ENCODE results near the gene SERINC2.

GRCh38 chr1:31453384-31454079, 40.5 kb downstream of the SERINC2 start:
- no peak for TF ChIP-seq CEBPB (IDR thresholded peaks at IDR 0.05; ENCODE audit: low read depth, low read length)
- TF ChIP-seq ELK1 (IDR thresholded peaks at IDR 0.05; ENCODE audit: borderline replicate concordance, low read depth, low read length) = no peak
- TF ChIP-seq RFX5 (IDR thresholded peaks at IDR 0.05; ENCODE audit: low read depth, low read length) = no peak
- no peak for TF ChIP-seq CTCF (conservative IDR thresholded peaks at IDR 0.05; ENCODE audit: low read depth, low read length)
- no peak for TF ChIP-seq POLR2A (IDR thresholded peaks at IDR 0.05; ENCODE audit: low read depth, low read length)
- no peak for TF ChIP-seq CHD1 (IDR thresholded peaks at IDR 0.05; ENCODE audit: low read depth, low read length)
- TF ChIP-seq MXI1 (IDR thresholded peaks at IDR 0.05; ENCODE audit: borderline replicate concordance, low read depth, low read length) = no peak
- no peak for TF ChIP-seq RAD21 (IDR thresholded peaks at IDR 0.05; ENCODE audit: low read length)

All from IMR-90 (cell line).